K562 (cell line): ENCODE results near the gene DNAAF3. TPM values are rescaled to one million over a fixed set of nuclear protein-coding genes. Genes with fewer than 3 reads are reported as not detected.

Experiments
- AFF1 ChIP-seq, 2 experiments: fragments of 450-650 bp; IDR thresholded peaks; 2 replicates each; pipeline ENCODE4 v1.6.1; 2018; ENCODE audit warnings: mild to moderate bottlenecking in 2 of 2, low read depth in 1 of 2; ENCODE audit not compliant: partially characterized antibody in 2 of 2
- ASH1L ChIP-seq: fragments of 450-650 bp; IDR thresholded peaks from 2 replicates; pipeline ENCODE4 v1.6.1; 2018; ENCODE audit warnings: borderline replicate concordance, mild to moderate bottlenecking, low read depth; ENCODE audit not compliant: partially characterized antibody
- BRD4 ChIP-seq: fragments of 200-600 bp; sonication (generic); IDR thresholded peaks from 2 replicates; pipeline ENCODE4 v1.6.1; 2017; ENCODE audit warnings: inconsistent platforms
- EGR1 ChIP-seq: fragments of 450-650 bp; conservative IDR thresholded peaks from 2 replicates; pipeline ENCODE4 v1.6.1; 2017; ENCODE audit warnings: mild to moderate bottlenecking
- GATAD2B ChIP-seq: fragments of 450-650 bp; IDR thresholded peaks from 2 replicates; pipeline ENCODE4 v1.6.1; 2017; ENCODE audit warnings: mild to moderate bottlenecking, borderline replicate concordance
- GTF2E2 ChIP-seq: fragments of 200-800 bp; sonication (Bioruptor generic); IDR thresholded peaks from 2 replicates; pipeline ENCODE4 v1.6.1; 2016; ENCODE audit warnings: missing genetic modification characterization, missing compliant biosample characterization
- IRF2 ChIP-seq: sonication (generic); formaldehyde crosslinking; IDR thresholded peaks from 2 replicates; pipeline ENCODE4 v1.8.1; 2022; ENCODE audit warnings: mild to moderate bottlenecking, missing genetic modification reagents
- KAT7 ChIP-seq: sonication (generic); formaldehyde crosslinking; IDR thresholded peaks from 2 replicates; pipeline ENCODE4 v1.8.0; 2022; ENCODE audit warnings: missing genetic modification reagents, mild to moderate bottlenecking, borderline replicate concordance
- MAZ ChIP-seq, 2 experiments: fragments of 450-650 bp in 1 of 2; sonication (generic) in 1 of 2; formaldehyde crosslinking; IDR thresholded peaks in 1 of 2; conservative IDR thresholded peaks in 1 of 2; 2 replicates each; pipeline versions ENCODE4 v1.4.0 to v1.5.0; 2020; ENCODE audit warnings: mild to moderate bottlenecking in 1 of 2, missing genetic modification reagents in 1 of 2
- MBD1 ChIP-seq: fragments of 250-450 bp; sonication (Bioruptor Pico); IDR thresholded peaks from 2 replicates; pipeline ENCODE4 v1.8.0; 2022; ENCODE audit warnings: inconsistent platforms
- MBD2 ChIP-seq: sonication (generic); IDR thresholded peaks from 2 replicates; pipeline ENCODE4 v1.6.1; 2016; ENCODE audit warnings: low read depth, borderline replicate concordance
- NR4A1 ChIP-seq, 2 experiments: fragments of 250-450 bp in 1 of 2; fragments of 450-650 bp in 1 of 2; sonication (Bioruptor Pico) in 1 of 2; IDR thresholded peaks; 2 replicates each; pipeline versions ENCODE4 v1.4.0 to v1.6.1; 2016 to 2020; ENCODE audit warnings: mild to moderate bottlenecking in 2 of 2, missing compliant biosample characterization in 1 of 2, missing genetic modification characterization in 1 of 2, moderate library complexity in 1 of 2
- PTRF ChIP-seq: fragments of 450-650 bp; IDR thresholded peaks from 2 replicates; pipeline ENCODE4 v1.6.1; 2016; ENCODE audit warnings: mild to moderate bottlenecking, missing genetic modification characterization, missing compliant biosample characterization
- RNF219 ChIP-seq: fragments of 250-450 bp; sonication (Bioruptor Pico); IDR thresholded peaks from 2 replicates; pipeline ENCODE4 v1.5.0; 2022; ENCODE audit warnings: mild to moderate bottlenecking
- THRAP3 ChIP-seq: fragments of 450-650 bp; IDR thresholded peaks from 2 replicates; pipeline ENCODE4 v1.6.1; 2016; ENCODE audit warnings: mild to moderate bottlenecking, inconsistent platforms, borderline replicate concordance
- TRIM28 ChIP-seq: fragments of 450-650 bp; IDR thresholded peaks from 2 replicates; pipeline ENCODE4 v1.6.1; 2017
- ZEB2 ChIP-seq: fragments of 450-650 bp; IDR thresholded peaks from 2 replicates; pipeline ENCODE4 v1.6.1; 2016
- ZNF282 ChIP-seq: sonication (generic); formaldehyde crosslinking; IDR thresholded peaks from 2 replicates; pipeline ENCODE4 v1.8.1; 2023; ENCODE audit warnings: missing genetic modification reagents
- ZNF354B ChIP-seq: fragments of 250-450 bp; sonication (Bioruptor Pico); IDR thresholded peaks from 2 replicates; pipeline ENCODE4 v1.4.0; 2020
- ZNF778 ChIP-seq: fragments of 450-650 bp; formaldehyde crosslinking; IDR thresholded peaks from 2 replicates; pipeline ENCODE4 v1.4.0; 2020; ENCODE audit warnings: mild to moderate bottlenecking, moderate library complexity
- polyA plus RNA-seq, 8 experiments: library from polyadenylated mRNA; depleted of rRNA in 4 of 8; stranded (reverse) in 5 of 8; unstranded in 3 of 8; fragments of >200 nt; fragmentation: Nextera tagmentation in 2 of 8; fragmentation: Illumina TruSeq in 1 of 8; extraction: Ambion mirVana in 2 of 8; extraction: Trizol in 1 of 8; gene quantifications; 2 replicates each; pipeline versions ENCODE4 v1.2.1 to v1.2.3, GENCODE V29; 2011 to 2014; ENCODE audit warnings: inconsistent platforms in 1 of 8, missing spikeins in 1 of 8
- total RNA-seq, 7 experiments: library from RNA; depleted of rRNA in 6 of 7; stranded (reverse); fragments of >200 nt in 6 of 7; fragmentation: Illumina TruSeq in 2 of 7; extraction: Trizol in 2 of 7; gene quantifications; 2 replicates each; pipeline versions ENCODE4 v1.2.1 to v1.2.3, GENCODE V29; 2011 to 2021; ENCODE audit warnings: low replicate concordance in 1 of 7

Gene DNAAF3
- total and polyA plus RNA-seq, 9 of the 15 experiments (the other 6 are each of a cell fraction or from before 2014, with no cell fraction given), result 21.6 to 61.5 (median 43.0) TPM

DNA sequence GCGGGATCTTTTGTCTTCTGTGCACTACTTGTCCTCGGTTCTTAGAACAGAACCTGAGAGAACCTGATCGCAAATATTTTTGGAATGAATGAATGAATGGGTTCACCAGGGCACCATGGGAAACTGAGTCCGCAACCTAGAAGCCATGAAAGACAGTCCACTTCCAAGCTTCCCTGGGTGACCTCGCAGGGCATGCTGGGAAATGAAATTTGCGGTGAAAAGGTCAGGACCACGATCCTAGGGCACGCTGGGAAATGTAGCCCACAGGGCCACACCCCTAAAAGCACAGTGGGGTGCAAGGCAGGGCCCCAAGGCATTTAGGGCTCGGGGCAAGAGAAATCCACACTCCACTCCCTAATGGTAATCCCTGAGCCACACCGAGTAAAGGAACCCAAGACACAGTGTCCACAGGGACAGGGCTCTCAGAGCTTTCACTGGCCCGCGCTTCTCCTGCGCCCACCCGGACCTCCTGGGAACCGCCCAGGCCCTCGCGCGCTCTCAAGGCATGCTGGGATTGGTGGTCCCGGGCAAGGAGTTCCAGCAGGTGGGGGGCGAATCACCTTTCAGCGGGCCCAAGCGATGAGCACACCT lies 47.9 kb downstream of the DNAAF3 start (continued):
- TF ChIP-seq AFF1 (IDR thresholded peaks at IDR 0.05; ENCODE audit: low read depth in 1 of 2, partially characterized antibody in 2 of 2) (peak in 1 of 2 experiments; percentile 92), GATAD2B (no peak), EGR1 (no peak), RNF219 (no peak), MBD1 (CRISPR knock-in tag) (no peak), MAZ (CRISPR knock-in tag; conservative IDR thresholded peaks at IDR 0.05 in 1 of 2, IDR thresholded peaks at IDR 0.05 in 1 of 2) (peak in 1 of 2 experiments; percentile 18; a peak in 1 of 4 replicates), ASH1L (no peak), KAT7 (CRISPR knock-in tag) (no peak), NR4A1 (CRISPR knock-in tag; IDR thresholded peaks at IDR 0.05) (no peak), NR4A1 (tag; IDR thresholded peaks at IDR 0.05) (peak; percentile 40; the same call in 1 of the 2 replicates), THRAP3 (no peak), ZNF282 (CRISPR knock-in tag) (no peak), ZEB2 (no peak), MBD2 (peak; percentile 47; the same call in 1 of the 2 replicates), PTRF (tag) (no peak), TRIM28 (no peak), ZNF778 (CRISPR knock-in tag) (no peak), IRF2 (CRISPR knock-in tag) (no peak), GTF2E2 (peak; percentile 47; the same call in 1 of the 2 replicates), BRD4 (no peak), ZNF354B (no peak)
